GM18907 (cell line): ENCODE measurements around the gene SNX18.

Experiments used
- ATAC-seq: cut with Tn5 transposase; IDR thresholded peaks from one replicate; pipeline ENCODE4 v1.9.1; 2021; ENCODE audit warnings: mild to moderate bottlenecking, moderate library complexity; ENCODE audit not compliant: unreplicated experiment

SNX18 gene

GRCh38 chr5:54577937-54578653, 60.5 kb downstream of the SNX18 start:
- no peak for ATAC-seq

DNA sequence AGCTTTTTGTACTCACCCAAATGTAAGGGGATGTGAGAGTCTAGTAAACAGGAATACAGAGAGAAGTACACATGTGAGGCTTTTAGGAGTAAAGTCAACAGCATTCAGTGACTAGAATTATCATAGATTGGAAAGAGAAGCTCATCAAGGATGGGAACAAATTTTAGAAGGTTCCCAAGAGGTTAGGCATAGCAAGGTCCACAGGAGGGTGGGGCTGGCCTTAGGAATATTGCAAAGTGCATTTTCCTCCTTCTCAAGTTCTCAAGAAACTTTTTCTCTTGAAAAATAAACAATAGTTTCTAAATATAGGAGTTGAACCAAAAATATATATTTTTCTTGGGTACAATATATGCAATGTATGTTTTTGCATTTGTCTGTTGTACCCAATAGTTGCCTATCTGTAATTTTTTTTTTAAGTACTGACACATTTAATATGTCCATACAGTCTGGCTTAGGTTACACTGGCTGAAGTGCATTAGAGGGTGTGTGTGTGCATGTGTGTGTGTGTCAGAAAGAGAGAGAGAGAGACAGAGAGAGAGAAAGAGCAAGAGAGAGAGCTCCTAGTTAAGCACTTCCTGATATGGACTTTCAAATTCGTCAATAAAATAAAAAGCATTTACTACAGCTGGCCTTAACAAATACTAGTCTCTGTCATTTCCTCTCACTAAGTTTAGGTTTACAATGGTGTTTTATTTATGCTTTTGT, 62.2 kb downstream of the SNX18 start:
- no peak for ATAC-seq

DNA sequence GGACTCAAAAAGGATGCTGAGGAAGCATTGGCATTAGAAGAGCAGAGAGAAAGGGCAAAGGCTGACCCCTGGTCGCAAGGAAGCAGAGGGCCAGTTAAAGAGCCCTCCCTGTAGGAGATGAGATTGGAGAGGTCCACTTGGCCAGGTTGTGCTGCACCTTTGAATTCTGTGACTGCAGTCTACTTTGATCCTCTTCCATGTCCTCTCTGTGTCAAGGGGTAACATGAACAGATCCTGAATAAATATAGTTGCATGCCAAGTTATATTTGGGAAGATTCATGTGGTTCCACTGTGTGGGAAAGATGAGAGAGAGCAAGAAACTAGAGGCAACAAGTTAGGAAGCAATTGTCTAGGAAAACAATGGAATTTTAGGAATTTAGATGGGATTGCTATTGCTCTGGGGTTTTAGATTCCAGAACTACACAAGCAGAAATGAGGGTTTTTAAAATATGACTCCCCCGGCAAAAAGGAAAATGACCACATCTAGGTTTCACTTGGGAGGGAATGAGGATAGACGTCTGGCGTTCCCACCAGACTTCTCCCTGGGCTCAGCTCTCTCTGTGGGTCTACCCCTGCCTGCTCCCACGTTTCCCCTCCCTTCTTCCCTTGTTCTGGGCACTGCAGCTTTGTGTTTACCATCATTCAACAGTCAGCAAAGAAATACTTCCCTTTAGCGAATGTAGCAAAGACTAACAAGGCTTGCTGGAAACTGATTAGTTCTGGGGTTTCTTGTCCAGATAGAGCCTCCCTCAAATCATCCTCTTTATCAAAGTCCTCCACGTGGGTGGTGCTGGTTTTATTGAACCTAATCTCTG, 63.6 kb downstream of the SNX18 start:
- no peak for ATAC-seq

- no peak for ATAC-seq
Observed at GRCh38 chr5:54581831-54582548, 64.4 kb downstream of the SNX18 start.

GRCh38 chr5:54586336-54586735, 68.8 kb downstream of the SNX18 start:
- ATAC-seq: no peak

DNA sequence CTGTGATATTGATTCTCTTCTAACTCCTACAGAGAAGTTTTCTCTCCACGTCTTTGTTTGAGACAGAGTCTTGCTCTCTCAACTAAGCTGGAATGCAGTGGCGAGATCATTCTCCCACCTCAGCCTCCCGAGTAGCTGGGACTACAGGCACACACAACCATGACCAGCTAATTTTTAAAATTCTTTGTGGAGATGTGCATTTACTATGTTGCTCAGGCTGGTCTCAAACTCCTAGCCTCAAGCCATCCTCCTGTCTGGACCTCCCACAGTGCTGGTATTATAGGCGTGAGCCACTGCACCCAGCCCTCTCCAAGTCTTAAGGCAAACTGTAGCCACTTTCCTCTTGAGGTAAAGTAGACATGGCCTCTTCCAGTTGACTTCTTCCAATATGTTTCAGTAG, 72.2 kb downstream of the SNX18 start:
- ATAC-seq: no peak

DNA sequence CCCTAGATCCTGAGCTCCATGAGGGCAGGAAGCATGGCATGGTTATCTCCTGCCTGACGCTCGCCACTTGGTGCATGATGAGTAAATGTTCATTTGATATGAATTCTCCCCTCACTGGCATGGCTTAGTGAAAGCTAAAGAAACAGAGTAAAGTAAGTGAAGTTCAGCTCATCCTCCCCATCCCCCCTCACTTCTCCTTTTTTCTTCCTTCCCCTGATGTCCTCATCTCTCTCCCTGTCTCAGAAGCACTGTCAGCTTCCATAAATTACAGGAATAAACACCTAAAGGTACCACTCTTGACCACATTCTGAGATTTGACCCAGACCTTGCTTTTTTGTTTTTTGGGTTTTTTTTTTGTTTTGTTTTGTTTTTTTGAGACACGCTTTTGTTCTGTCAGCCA, 73.3 kb downstream of the SNX18 start:
- no peak for ATAC-seq

DNA sequence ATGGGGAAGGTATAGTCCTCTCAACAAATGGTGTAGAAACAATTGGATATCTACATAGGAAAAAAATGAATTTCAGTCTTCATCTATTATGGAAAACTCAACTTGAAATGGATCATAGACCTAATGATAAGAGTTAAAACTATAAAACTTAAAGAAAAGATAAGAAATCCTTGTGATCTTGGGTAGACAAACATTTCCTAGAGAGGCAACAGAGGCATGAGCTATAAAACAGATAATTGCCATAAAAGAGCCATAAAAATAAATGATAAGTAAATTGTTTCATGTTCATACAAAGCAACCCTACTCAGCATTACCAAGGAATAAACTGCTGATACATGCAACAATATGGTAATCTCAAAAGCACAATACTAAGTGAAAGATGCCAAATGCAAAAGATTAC, 76.2 kb downstream of the SNX18 start:
- ATAC-seq: no peak

GRCh38 chr5:54594181-54594580, 76.6 kb downstream of the SNX18 start:
- no peak for ATAC-seq

DNA sequence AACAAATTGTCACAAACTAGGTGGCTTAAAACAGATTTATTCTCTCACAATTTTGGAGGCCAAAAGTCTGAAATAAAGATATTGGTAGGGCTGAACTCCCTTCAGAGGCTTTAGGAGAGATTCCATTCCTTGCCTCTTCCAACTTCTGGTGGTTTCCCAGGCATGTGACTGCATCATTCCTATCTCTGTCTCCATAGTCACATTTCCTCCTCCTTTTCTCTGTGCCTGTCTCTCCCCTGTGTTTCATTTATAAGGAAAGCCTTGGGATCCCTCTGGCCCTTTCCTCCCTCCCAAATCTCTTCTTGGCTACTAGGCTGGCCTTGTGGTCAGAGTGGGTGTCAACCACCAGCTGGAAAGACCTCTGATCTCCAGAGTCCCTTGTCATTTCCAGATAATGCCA, 78.2 kb downstream of the SNX18 start:
- ATAC-seq: no peak
